Bone marrow (tissue), 2 donors: Measurements from ENCODE around the gene ARFIP1.
"Not testable (repeated sequence)": the region's sequence is repeated elsewhere in the genome, so short reads cannot be mapped to it uniquely, and the experiment has no call there.

Source experiments
- DNase-seq, 2 donors: peaks; one replicate each; lab custom pipeline; 2025; lab: John Stamatoyannopoulos, UW

ARFIP1 gene

DNA sequence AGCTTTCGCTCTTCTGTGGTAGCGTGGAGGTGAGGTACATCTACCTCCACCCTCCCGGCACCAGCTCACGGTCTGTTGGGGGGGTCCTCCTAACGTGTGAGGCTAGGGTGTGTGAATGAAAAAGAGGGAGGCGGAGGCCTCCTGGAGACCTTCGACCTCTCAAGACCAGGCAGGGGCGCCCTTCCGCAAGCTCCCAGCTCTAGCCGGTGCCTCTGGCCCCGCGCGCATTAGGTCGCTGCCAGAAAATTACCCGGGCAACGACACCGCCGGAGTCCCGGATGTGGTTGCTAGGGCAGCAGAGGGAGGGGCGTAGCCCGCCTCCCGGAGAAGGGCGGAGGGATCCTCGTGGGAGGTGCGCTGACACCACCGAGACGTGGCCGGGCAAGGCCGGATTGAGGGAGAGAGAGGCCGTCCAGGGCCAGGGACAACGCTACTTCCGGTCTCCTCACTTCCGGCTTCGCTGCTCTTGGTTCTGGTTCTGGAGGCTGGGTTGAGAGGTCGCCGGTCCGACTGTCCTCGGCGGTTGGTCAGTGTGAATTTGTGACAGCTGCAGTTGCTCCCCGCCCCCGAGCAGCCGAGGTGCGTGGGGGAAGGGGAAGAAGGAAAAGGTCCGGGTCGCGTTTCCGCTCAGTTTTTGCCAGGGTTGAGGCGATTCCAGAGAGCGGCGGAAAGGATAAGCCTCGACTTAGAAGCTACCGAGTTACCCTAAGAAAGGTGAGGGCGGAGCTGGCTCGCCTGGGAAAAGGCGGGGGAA lies at the start of gene ARFIP1, which contains the start of gene TIGD4:
Gene ARFIP1, plus strand, starts transcription at position 442 of the 754 bp plus-strand sequence. CDS start 49,680 bp downstream, outside the sequence.
Gene TIGD4, minus strand, starts transcription at position 218 of the 754 bp plus-strand sequence. CDS start 8,726 bp downstream, outside the sequence.
- DNase-seq, result peak; percentile 77 to 78

- no peak for DNase-seq
Measured at GRCh38 chr4:152731997-152732396, 47.8 kb upstream of the ARFIP1 start.

- no peak for DNase-seq
Measured at GRCh38 chr4:152734015-152734698, 45.6 kb upstream of the ARFIP1 start.

GRCh38 chr4:152734699-152735050 lies 45.1 kb upstream of the ARFIP1 start:
- DNase-seq, result no peak

- DNase-seq, result no peak
Measured at GRCh38 chr4:152735396-152735859, 44.3 kb upstream of the ARFIP1 start.

DNA sequence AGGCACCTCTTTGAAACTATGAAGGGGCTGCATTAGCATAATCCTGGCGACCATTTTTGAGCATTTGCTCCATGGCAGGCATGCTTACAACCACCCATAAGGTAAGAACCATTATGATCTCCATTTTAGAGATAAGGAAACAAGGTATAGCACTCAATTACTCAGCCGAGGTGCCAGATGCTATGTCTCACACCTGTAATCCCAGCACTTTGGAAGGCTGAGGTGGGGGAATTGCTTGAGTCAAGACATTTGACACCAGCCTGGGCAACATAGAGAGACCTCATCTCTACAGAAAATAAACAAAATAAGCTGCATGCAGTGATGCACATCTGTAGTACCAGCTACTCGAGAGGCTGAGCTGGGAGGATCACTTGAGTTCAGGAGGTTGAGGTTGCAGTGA lies 43.8 kb upstream of the ARFIP1 start:
- DNase-seq, result no peak

DNA sequence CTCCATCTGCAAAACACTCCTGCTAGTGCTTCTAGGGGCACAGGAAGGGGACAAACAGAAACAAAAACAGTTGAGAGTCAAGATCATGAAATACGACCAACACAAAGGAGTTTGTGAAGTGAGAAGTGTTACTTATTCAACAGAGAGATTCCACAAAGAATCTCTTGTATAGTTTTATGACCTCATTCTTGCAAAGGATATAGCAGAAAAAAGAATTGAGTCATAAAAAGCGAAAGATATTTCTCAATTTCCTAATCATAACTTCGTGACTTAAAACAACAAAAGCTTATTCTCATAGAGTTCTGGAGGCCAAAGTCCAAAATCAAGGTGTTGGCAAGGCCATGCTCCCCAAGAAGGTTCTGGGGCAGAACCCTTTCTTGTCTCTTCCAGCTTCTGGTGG lies 40.9 kb upstream of the ARFIP1 start:
- no peak for DNase-seq

DNA sequence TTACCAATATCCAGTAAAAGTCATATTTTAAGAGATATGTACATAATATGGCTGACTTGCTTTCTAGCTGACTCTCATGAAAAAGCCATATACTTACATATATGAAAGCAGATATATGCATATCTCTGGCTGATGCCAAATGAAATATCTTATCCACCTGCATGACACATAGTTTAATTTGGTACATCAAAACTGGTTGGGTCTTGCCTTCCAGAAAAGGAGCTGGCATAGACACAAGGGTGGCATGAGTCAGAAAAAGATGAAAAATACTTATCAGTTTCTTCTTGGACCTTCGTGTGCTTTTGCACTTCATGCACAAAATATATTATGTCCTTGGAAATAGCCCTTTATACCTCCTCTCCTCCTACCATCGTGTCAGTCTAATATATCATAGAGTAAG lies 32.3 kb upstream of the ARFIP1 start:
- no peak for DNase-seq

- no peak for DNase-seq
Measured at GRCh38 chr4:152748619-152749018, 31.1 kb upstream of the ARFIP1 start.

DNA sequence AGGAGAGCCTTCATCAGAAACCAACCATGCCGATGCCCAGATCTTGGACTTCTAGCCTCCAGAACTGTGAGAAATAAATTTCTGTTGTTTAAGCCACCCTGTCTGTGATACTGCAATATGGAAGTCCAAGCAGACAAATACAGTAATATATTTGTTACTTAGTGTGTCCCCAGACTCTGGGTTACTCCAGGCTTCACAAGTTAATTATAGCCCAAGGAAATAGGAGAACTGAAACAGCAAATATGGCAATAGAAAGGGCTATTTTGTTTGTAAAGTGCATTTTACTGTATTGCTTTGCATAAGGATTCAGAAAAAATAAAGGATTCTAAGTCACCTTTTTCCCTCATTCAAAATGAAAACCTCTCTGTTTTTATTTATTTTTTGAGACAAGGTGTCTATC lies 16.0 kb upstream of the ARFIP1 start:
- no peak for DNase-seq

GRCh38 chr4:152765069-152765737 lies 14.6 kb upstream of the ARFIP1 start:
- not testable (repeated sequence) for DNase-seq

- no peak for DNase-seq
Measured at GRCh38 chr4:152771741-152772533, 7.8 kb upstream of the ARFIP1 start.

GRCh38 chr4:152773339-152773738 lies 6.4 kb upstream of the ARFIP1 start:
- DNase-seq, result no peak

GRCh38 chr4:152773953-152774352 lies 5.8 kb upstream of the ARFIP1 start:
- no peak for DNase-seq

DNA sequence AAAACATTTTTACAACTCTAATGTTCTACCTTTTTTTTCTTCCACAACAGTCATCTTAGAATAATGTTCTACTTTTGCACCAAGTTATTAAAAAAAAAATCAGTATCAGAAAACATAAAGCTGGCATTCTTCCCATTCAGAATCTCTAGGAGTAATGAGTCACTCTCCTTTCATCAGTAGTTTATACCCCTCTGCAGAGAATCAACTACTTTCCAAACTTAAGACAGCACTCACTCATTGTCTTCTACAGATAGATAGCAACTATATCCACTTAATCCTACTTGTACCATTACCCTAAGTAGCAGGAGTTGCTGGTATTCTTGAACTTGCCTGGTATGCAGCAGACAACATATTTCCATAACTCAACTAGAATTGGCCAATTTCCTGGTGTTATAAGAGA lies 3.4 kb upstream of the ARFIP1 start:
- no peak for DNase-seq

GRCh38 chr4:152777488-152777887 lies 2.3 kb upstream of the ARFIP1 start:
- no peak for DNase-seq

GRCh38 chr4:152778656-152779512 lies 870 bp upstream of the ARFIP1 start:
- DNase-seq, result peak in 1 of 2 donors; percentile 18

DNA sequence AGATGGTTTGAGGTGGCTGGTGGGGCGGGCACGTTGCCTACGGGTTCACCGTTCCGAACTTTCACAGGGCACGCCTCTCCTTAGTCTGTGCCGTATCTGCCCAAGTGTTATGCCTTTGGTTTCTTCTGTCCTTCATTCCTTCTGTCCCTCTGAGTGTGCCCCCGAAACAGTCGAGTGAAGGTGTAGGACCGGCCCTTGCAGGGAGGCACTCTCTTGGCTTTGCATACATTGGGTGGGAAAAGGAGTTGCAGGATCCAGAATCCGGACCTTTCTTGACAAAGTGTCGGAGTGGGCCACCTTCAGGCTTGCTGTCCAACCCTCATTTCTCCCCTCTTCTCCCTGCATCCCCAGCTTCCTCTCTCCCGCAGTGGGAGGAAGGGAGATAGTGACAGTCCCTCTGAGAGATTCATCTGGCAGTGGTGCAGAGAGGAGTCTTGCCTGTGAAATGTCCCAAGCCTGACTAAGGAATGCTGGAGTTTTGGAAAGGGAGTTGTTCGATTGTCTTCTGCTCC lies 569 bp downstream of the ARFIP1 start:
- no peak for DNase-seq

DNA sequence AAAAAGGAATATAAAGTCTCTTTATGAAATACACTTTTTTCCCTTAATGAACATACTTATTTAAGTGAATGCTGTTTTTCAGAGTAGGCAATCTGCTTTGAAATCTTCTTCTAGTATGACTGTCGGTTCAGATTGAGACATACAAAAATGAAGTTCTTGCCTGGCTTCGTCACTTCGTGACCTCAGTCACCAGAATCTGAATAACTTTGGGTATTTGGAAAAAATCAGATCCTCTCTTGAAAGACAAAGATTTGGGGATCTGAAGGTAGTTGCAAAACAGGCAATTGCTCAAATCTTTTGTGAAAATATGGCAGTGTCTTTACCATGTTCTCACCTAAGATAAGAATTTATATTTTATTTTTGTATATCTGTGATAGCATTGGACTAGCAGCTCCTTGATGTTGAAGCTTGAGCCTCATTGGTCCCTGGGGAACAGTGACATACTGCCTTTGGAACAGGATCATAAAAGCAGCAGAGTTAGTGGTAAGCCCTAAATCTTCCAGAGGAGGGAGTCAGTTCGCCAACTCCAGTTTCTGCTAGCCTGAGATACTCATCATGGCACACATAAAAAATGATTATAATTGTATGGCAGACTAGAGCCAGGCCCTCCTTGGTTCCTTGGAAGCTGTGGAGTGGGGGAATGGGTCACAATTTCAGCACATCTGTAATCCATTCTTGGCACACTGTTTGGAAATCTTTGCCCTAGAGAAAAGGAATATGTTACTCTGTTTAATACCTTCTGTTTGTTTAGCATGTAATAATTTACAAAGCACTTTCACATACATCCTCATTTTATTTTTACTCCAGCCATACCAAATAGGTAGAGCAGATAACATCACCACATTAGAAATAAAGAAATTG lies 5.0 kb downstream of the ARFIP1 start:
- no peak for DNase-seq
